Measurements from ENCODE around the gene EPB41L4B.

The EPB41L4B gene

GRCh38 chr9:109191746-109192145 is 129.1 kb downstream of the EPB41L4B start:
- DNase-seq = no peak

GRCh38 chr9:109190151-109190550 is 130.7 kb downstream of the EPB41L4B start:
- DNase-seq = no peak

GRCh38 chr9:109186857-109187520 is 133.9 kb downstream of the EPB41L4B start:
- DNase-seq = no peak

- no peak for DNase-seq
These were observed 137.7 kb downstream of the EPB41L4B start for GRCh38 chr9:109182940-109183798.

- no peak for DNase-seq
These were observed 138.3 kb downstream of the EPB41L4B start for GRCh38 chr9:109182550-109182939.

GRCh38 chr9:109181284-109181683 is 139.6 kb downstream of the EPB41L4B start:
- peak; percentile 8 for DNase-seq

- no peak for DNase-seq
These were observed 140.9 kb downstream of the EPB41L4B start for GRCh38 chr9:109179801-109180523.

GRCh38 chr9:109176963-109177362 is 143.9 kb downstream of the EPB41L4B start:
- DNase-seq = no peak

- no peak for DNase-seq
These were observed 144.5 kb downstream of the EPB41L4B start for GRCh38 chr9:109176386-109176785.

GRCh38 chr9:109172935-109173334 is 147.9 kb downstream of the EPB41L4B start:
- no peak for DNase-seq

GRCh38 chr9:109171926-109172325 is 148.9 kb downstream of the EPB41L4B start:
- no peak for DNase-seq

GRCh38 chr9:109168170-109168569 is 152.7 kb downstream of the EPB41L4B start:
- DNase-seq = no peak

GRCh38 chr9:109167716-109168115 is 153.1 kb downstream of the EPB41L4B start:
- DNase-seq = no peak

- no peak for DNase-seq
These were observed 153.9 kb downstream of the EPB41L4B start, which contains the start of gene FRRS1L for GRCh38 chr9:109166771-109167601. Gene FRRS1L, minus strand, starts transcription at chr9:109167249. Its CDS starts 111 bp downstream, at chr9:109167138.

GRCh38 chr9:109166171-109166770 is 154.6 kb downstream of the EPB41L4B start:
- no peak for DNase-seq

GRCh38 chr9:109164042-109164441 is 156.8 kb downstream of the EPB41L4B start:
- DNase-seq = no peak

GRCh38 chr9:109163194-109163593 is 157.7 kb downstream of the EPB41L4B start:
- DNase-seq = no peak

GRCh38 chr9:109162677-109163076 is 158.2 kb downstream of the EPB41L4B start:
- DNase-seq = no peak

- DNase-seq = no peak
These were observed 159.4 kb downstream of the EPB41L4B start for GRCh38 chr9:109161471-109161870.

GRCh38 chr9:109159583-109159982 is 161.3 kb downstream of the EPB41L4B start:
- DNase-seq = no peak

GRCh38 chr9:109158651-109159050 is 162.2 kb downstream of the EPB41L4B start:
- DNase-seq = no peak

GRCh38 chr9:109156708-109157107 is 164.2 kb downstream of the EPB41L4B start:
- DNase-seq = no peak
